ENCODE measurements around the gene AGO4.
"Not testable (repeated sequence)": the region's sequence is repeated elsewhere in the genome, so short reads cannot be mapped to it uniquely, and the experiment has no call there.

Gene AGO4

DNA sequence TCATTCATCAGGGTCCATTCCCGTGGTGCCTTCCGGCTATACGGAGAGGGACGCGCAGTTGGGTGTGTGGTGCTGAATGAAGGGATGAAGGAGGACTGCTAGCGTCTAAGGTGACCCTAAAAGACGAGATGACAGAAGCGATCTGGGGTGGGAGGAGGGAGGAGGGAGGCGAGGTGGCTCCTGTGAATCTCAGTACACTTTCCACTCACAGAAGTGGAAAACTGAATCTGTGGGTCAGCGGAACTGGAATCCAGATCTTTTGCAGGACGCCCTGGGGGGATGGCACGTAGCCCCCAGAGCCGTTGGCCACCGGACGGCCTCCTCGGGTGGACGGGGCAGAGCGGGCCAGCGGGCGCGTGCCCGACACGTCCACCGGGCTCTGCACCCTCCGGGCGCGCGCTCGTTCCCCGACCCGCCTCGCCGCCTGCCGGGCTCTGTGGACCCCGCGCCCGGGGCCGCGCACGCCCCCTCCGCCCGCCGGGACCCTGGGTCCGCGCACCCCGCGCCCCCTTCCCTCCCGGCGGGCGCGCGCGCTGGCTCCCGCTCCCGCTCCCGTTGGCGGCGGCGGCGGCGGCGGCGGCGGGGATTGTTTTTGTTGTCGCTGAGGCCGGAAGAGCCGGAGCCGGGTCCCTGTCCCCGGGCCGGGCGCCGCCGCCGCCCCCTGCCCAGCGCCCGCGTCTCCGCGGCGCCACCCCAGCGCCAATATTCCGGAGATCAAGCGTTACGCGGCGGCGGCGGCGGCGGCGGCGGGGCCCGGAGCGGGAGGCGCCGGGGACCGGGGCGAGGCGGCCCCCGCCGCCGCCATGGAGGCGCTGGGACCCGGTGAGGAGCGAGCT, at the start of gene AGO4:
TSS of gene AGO4 (plus strand) at position 403 of the 836 bp plus-strand sequence. CDS start at position 804, 401 bp downstream.
- peak; percentile 53 for DNase-seq

DNA sequence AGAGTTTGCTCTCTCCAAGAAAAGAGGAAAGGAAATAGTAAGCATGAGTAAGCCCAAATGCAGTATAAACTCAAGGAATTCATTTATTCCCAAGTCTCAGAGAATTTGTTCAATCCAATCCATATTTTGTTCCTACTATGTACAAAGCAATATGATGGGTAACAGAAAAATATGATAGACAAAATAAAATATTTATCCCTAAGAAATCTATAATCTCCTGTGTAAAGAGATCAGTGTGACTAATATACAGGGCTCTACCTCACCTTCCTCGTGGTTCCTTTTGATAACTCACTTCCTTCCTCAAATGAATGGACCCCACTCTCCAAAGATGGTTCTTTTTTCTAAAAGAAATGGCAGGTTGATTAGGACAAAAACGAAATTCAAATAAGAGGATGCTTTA, 45.7 kb upstream of the AGO4 start:
- no peak for DNase-seq

GRCh38 chr1:35763201-35763600, 44.6 kb upstream of the AGO4 start:
- no peak for DNase-seq

GRCh38 chr1:35764283-35764682, 43.5 kb upstream of the AGO4 start:
- no peak for DNase-seq

GRCh38 chr1:35768350-35769187, 39.2 kb upstream of the AGO4 start:
- peak; percentile 31 for DNase-seq

GRCh38 chr1:35769188-35769758, 38.5 kb upstream of the AGO4 start:
- DNase-seq: peak; percentile 90

GRCh38 chr1:35773711-35774110, 34.1 kb upstream of the AGO4 start:
- DNase-seq: no peak

DNA sequence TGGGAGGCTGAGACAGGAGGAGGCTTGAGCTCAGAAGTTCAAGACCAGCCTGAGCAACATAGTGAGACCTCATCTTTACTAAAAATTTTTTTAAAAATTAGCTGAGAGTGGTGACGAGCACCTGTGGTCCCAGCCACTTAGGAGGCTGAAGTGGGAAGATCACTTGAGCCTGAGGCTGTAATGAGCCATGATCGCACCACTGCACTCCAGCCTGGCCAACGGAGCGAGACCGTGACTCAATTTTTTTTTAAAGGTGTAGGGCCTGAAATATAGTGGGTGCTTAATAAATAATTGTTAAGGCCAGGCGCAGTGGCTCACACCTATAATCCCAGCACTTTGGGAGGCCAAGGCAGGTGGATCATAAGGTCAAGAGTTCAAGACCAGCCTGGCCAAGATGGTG, 31.6 kb upstream of the AGO4 start:
- not testable (repeated sequence) for DNase-seq

GRCh38 chr1:35777109-35777508, 30.7 kb upstream of the AGO4 start:
- DNase-seq: no peak

- no peak for DNase-seq
Observed at GRCh38 chr1:35783055-35783583, 24.7 kb upstream of the AGO4 start.

DNA sequence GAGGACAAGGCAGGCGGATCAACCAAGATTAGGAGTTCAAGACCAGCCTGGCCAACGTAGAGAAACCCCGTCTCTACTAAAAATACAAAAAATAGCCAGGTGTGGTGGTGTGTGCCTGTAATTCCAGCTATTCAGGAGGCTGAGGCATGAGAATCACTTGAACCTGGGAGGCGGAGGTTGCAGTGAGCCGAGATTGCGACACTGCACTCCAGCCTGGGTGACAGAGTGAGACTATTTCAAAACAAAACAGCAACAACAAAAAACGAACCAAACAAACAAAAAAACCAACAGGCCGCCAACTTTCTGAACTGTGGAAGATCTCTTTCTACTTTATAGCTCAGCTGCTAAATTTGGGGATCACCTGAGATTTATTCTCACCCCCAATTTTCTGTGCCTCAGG, 23.5 kb upstream of the AGO4 start:
- not testable (repeated sequence) for DNase-seq

DNA sequence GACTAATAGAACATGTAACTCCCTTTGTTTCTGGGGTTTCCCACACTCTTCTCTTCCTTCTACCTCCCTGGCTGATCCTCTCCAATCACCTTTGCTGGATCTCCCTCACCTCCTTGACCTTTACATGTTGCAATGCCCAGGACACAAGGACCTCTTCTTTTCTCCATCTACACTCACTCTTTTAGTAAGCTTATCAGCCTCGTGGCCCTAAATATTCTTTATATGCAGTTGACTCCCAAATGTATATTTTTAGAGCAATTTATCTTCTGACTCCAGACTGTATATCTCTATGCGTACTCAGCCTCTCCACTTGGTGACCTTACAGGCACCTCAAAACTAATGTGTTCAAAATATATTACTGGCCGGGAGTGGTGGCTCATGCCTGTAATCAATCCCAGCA, 19.7 kb upstream of the AGO4 start:
- no peak for DNase-seq

DNA sequence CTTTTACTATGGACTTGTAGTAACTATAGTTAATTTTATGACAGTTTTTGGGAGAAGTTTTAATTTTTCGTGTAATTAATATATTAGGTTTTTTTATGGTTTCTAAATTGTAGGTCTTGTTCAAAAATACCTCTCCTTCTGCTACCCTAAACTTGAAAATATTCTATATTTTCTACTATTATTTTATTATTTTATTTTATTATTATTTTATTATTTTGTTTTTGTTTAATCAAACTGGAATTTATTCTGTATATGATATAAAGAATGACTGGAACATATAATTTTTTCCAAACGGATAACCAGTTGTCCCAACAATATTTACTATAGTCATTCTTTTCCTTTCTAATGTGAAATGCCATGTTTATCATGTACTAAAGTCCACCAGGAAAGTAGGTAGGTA, 17.1 kb upstream of the AGO4 start:
- no peak for DNase-seq

- no peak for DNase-seq
Observed at GRCh38 chr1:35795295-35795694, 12.5 kb upstream of the AGO4 start.

- no peak for DNase-seq
Observed at GRCh38 chr1:35797380-35797779, 10.4 kb upstream of the AGO4 start.

- DNase-seq: not testable (repeated sequence)
Observed at GRCh38 chr1:35798019-35798418, 9.8 kb upstream of the AGO4 start.

DNA sequence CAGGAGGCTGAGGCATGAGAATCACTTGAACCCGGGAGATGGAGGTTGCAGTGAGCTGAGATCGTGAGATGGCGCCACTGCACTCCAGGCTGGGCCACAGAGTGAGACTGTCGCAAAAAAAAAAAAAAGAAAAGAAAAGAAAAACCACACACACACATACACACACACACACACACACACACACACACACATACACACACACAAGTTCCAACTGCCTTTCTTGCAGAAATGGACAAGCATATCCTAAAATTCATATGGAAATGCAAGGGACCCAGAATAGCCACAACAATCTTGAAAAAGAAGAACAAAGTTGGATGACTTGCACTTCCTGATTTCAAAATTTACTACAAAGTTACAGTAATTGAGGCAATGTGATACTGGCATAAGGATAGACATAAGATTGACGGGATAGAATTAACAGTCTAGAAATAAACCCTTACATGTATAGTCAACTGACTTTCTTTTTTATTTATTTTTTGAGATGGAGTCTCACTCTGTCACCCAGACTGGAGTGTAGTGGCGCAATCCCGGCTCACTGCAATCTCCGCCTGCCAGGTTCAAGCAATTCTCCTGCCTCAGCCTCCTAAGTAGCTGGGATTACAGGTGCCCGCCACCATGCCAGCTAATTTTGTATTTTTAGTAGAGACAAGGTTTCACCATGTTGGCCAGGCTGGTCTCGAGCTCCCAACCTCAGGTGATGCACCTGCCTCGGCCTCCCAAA, 7.5 kb upstream of the AGO4 start:
- DNase-seq: not testable (repeated sequence)

DNA sequence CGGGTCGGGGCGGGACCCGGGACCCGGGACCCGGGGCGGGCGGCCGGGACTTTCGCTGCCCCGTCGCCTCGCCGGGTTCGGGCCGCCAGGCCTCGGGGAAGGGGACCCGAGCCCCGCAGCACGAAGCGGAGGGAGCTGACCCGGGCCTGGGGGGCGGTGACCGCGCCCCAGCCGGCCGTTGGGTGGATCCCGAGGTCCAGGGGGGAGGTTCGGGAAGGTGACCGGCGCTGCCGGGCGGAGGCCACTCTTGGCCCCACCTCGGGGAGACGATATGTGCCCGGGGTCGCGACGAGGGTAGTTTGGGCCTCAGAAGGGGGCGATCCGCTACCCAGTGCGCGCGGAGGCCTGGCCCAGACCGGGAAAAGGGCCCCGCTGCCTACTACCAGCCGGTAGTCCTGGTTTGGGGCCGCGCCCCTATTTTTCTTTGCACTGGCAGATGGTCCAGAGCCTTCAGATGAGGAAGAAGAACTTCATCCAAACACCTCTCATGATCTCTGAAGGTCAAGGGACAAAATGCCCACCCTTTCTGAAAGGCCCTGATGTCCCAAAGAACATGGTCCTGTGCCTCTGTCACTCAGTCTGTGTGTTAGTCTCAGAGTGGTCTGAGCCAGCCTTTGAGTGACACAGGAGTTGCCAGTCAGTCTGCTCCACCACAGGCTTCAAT, 766 bp downstream of the AGO4 start:
- no peak for DNase-seq

GRCh38 chr1:35809114-35810095, 1.6 kb downstream of the AGO4 start:
- DNase-seq: no peak

DNA sequence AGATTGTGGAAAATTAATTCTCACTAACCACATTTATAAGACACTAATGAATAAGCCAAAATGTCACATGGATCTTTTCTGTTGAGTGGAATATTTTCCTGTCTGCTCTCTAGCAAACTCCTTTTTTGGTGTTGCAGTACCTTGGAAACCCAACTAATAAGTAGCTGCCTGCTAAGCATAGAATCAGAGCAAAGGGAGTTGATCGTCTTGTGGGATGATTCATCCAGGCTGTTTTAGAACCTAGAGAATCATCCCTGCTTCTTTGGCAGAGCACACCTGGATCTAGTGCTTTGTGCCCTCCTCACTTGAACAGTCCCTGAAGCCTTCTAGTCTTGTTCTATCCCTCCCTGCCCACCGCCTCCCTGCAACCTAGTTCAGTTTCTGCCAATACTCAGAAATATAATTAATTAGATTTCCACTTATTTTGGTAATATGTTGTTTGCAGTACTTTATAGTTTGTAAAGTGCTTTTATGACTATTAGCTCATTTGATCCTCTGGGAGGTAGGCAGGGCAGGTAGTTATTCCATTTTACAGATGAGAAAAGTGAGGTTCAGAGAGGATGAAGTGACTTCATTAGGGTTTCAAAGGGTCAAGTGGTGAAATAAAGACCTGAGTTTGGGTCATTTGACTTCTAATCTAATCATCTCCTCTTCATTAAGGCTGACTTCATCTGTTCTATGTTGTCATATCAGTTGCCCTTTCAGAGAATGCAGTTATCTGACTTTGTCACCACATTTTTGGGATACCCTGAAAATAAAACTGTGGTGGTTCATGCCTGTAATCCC, 2.5 kb downstream of the AGO4 start:
- DNase-seq: no peak
